Right ventricle myocardium inferior (tissue), 1 donor: ENCODE measurements around the gene CLEC4G. TPM values are rescaled to one million over a fixed set of nuclear protein-coding genes. Genes with fewer than 3 reads are reported as not detected.

Experiments used
- ATAC-seq: fragments of 200-7000 bp; cut with Tn5 transposase; one replicate; pipeline ENCODE4 v1.9.1; 2020; ENCODE audit warnings: mild to moderate bottlenecking, moderate library complexity
- DNase-seq: peaks from one replicate; pipeline ENCODE4 v3.0.0; 2021; ENCODE audit errors: missing footprints
- intact Hi-C: fragments of 100-400 bp; cut with DNase I; formaldehyde crosslinking; loops from one replicate; pipeline ENCODE4 v1.11.0; 2022
- total RNA-seq: library from RNA; stranded (reverse); fragmentation: NEBNext Ultra II Directional; extraction: Animal tissue kit (Norgen Biotek cat#: 25700); gene quantifications from one replicate; pipeline ENCODE4 v1.2.1, GENCODE V29; 2021
- donor health status: DM: no; HTN: yes; CAD: no; lungs with severe emphysema.

Gene CLEC4G
- total RNA-seq, 1 donor from 2014 or later, result 2.2 TPM

DNA sequence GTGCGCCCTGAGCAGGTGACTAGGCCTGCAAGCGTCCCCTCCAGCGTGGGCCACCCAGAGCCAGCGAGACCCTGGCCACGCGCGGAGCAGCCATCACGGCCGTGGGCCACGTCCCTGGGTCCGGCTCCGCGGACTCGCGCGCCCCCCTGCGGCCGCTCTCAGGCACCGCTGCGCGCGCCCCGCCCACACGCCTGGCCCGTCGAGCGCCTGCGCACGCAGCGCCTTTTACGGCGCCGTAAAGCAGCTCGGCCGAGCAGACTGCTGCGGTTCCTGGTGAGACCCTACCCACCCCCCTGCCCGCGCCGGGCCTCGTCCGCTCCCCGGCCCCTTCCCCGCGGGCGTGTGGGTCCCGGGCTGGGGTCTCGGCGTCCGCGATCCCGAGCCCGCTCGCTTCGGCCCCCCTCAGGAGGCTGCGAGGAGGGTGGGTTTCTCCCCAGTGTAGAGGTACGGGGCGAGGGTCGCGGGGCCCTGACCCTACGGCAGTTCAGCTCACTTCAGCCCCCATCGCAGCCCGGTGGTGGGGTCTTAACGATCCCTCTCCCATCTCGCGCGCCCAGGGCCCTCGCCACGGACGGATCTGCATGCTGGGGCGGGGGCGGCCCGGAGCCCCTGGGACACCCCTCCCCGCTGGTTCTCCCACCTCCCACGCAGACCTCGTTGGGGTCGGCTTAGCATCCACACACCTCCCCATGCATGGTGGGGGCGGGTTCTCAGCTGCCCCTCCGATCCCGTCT, 51.1 kb downstream of the CLEC4G start, which contains the start of gene TRAPPC5:
TSS of gene TRAPPC5 (plus strand) at position 228 of the 734 bp plus-strand sequence. CDS start 1,421 bp downstream, outside the sequence.
- ATAC-seq, result peak; percentile 91
- peak; percentile 95 for DNase-seq
- intact Hi-C loops, result loop anchor here (1.0 to 2.0 kb wide), 3 partner anchors 27 to 326 kb away; no protein-coding TSS in a partner anchor

DNA sequence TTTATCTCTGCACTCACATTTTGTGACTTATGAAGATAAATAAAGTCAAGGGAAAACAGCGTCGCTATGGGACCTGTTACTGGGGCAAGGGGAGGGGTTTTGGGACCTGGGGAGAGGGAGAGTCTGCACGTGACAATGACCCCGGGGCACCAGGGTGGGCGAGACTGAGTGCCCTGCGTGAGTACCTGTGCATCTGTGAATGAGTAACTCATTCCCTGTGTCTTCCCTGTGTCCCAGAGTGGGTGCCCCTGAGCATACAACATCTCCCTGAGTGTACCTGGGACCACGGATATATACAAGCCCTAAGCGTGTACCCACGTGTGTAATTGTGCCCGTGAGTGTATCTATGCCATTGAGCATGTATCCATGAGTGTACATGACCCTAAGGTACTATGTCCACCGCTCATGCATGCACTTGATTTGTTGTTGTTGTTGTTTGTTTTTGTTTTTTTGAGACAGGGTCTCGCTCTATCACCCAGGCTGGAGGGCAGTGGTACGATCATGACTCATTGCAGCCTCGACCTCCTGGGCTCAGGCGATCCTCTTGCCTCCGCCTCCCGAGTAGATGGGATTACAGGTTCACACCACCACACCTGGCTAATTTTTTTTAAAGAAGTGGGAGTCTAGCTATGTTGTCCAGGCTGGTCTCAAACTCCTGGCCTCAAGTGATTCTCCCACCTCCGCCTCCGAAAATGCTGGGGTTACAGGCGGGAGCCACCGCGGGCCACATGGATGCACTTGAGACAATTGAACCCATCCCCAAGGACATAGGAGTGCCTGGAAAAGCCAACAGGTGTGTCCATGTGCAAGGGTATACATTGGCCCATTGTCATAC, 51.9 kb downstream of the CLEC4G start:
- no peak for DNase-seq
- intact Hi-C loops, result loop anchor here (1.0 to 2.0 kb wide), 3 partner anchors 27 to 325 kb away; no protein-coding TSS in a partner anchor
- no peak for ATAC-seq

DNA sequence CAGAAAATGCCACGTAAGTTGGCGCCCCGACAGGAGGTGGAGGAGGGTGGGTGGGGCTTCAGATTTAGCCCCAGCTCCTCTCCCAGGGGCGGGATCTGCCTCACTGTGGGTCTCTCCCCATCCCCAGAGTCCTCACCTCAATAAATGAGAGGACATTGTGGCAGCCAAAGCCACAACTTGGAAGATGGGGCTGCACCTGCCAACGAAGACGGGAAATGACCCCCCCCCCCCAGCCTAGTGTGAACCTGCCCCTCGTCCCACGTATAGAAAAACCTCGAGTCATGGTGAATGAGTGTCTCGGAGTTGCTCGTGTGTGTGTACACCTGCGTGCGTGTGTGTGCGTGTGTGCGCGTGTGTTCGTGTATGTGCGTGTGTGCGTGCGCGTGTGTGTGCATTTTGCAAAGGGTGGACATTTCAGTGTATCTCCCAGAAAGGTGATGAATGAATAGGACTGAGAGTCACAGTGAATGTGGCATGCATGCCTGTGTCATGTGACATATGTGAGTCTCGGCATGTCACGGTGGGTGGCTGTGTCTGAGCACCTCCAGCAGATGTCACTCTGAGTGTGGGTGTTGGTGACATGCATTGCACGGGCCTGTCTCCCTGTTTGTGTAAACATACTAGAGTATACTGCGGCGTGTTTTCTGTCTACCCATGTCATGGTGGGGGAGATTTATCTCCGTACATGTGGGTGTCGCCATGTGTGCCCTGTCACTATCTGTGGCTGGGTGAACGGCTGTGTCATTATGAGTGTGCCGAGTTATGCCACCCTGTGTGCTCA, 52.7 kb downstream of the CLEC4G start:
- DNase-seq (peak; percentile 79), ATAC-seq (no peak)
- intact Hi-C loops, result no loop called here

Other genes with a start within 250 kb of the CLEC4G start
- gene PEX11G, start 243.1 kb downstream of the CLEC4G start, total RNA-seq, result 1.2 TPM
- 89.6 TPM for gene ZNF358, start 216.0 kb downstream of the CLEC4G start, total RNA-seq
- 19.5 TPM for gene MCOLN1, start 209.5 kb downstream of the CLEC4G start, total RNA-seq
- gene PNPLA6, start 196.4 kb downstream of the CLEC4G start, total RNA-seq, result 50.6 TPM
- gene CAMSAP3, start 136.2 kb downstream of the CLEC4G start, total RNA-seq, result 1.9 TPM
- 25.3 TPM for gene XAB2, start 102.6 kb downstream of the CLEC4G start, total RNA-seq
- 205 TPM for gene PET100, start 102.3 kb downstream of the CLEC4G start, total RNA-seq
- 6.6 TPM for gene PCP2, start 98.4 kb downstream of the CLEC4G start, total RNA-seq
- gene STXBP2, start 95.0 kb downstream of the CLEC4G start, total RNA-seq, result 8.4 TPM
- gene RETN, start 63.1 kb downstream of the CLEC4G start, total RNA-seq, result 1.2 TPM
- gene MCEMP1, start 55.0 kb downstream of the CLEC4G start, total RNA-seq, result 1.1 TPM
- gene TRAPPC5, start 51.3 kb downstream of the CLEC4G start, total RNA-seq, result 139 TPM
- gene FCER2, start 30.0 kb downstream of the CLEC4G start, total RNA-seq, result 0.30 TPM
- 15.6 TPM for gene CD209, start 15.4 kb upstream of the CLEC4G start, total RNA-seq
- not detected for gene CLEC4M, start 31.1 kb upstream of the CLEC4G start, total RNA-seq
- gene EVI5L, start 98.1 kb upstream of the CLEC4G start, total RNA-seq, result 21.5 TPM
- not detected for gene PRR36, start 142.3 kb upstream of the CLEC4G start, total RNA-seq
- 2.5 TPM for gene LRRC8E, start 156.4 kb upstream of the CLEC4G start, total RNA-seq
- gene MAP2K7, start 171.8 kb upstream of the CLEC4G start, total RNA-seq, result 28.0 TPM
- 7.2 TPM for gene TGFBR3L, start 182.7 kb upstream of the CLEC4G start, total RNA-seq
- gene SNAPC2, start 188.2 kb upstream of the CLEC4G start, total RNA-seq, result 10.3 TPM
- gene CTXN1, start 194.0 kb upstream of the CLEC4G start, total RNA-seq, result 0.19 TPM
- gene TIMM44, start 211.6 kb upstream of the CLEC4G start, total RNA-seq, result 111 TPM